Effector memory CD4-positive, alpha-beta T cell (primary cell): ENCODE results near the gene HSPB8.

ENCODE experiments used
- DNase-seq, 3 donors: peaks; one replicate each; pipeline ENCODE4 v3.0.0-alpha.2; 2020
- H3K27ac ChIP-seq: 2 replicates; pipeline ENCODE4 v1.7.0; 2013; ENCODE audit warnings: mild to moderate bottlenecking, low read length, moderate library complexity; ENCODE audit not compliant: insufficient read depth, poor library complexity, severe bottlenecking
- H3K27me3 ChIP-seq: replicated peaks from 2 replicates; pipeline ENCODE4 v1.7.0; 2013; ENCODE audit warnings: mild to moderate bottlenecking, low read length; ENCODE audit not compliant: insufficient read depth, control insufficient read depth, poor library complexity, severe bottlenecking
- H3K36me3 ChIP-seq: 2 replicates; pipeline ENCODE4 v1.7.0; 2013; ENCODE audit warnings: mild to moderate bottlenecking, low read length, moderate library complexity; ENCODE audit not compliant: control insufficient read depth, insufficient read depth
- H3K4me1 ChIP-seq: 2 replicates; pipeline ENCODE4 v1.7.0; 2013; ENCODE audit warnings: low read length, mild to moderate bottlenecking; ENCODE audit not compliant: control insufficient read depth, insufficient read depth, poor library complexity, severe bottlenecking
- H3K4me3 ChIP-seq: 2 replicates; pipeline ENCODE4 v1.7.0; 2013; ENCODE audit warnings: low read length, low read depth, mild to moderate bottlenecking; ENCODE audit not compliant: insufficient read depth, poor library complexity, severe bottlenecking
- H3K9me3 ChIP-seq: 2 replicates; pipeline ENCODE4 v1.7.0; 2013; ENCODE audit warnings: mild to moderate bottlenecking, low read length, moderate library complexity; ENCODE audit not compliant: control insufficient read depth

Gene HSPB8

GRCh38 chr12:119229205-119229604 is 50.5 kb downstream of the HSPB8 start:
- Histone ChIP-seq H3K27me3 (no peaks in the 10 kb centered on the region), H3K4me3 (no peak overlapping the region), H3K36me3 (no peaks in the 10 kb centered on the region), H3K4me1 (no peaks in the 10 kb centered on the region), H3K9me3 (no peaks in the 10 kb centered on the region), H3K27ac (no peak overlapping the region)
- no peak for DNase-seq

DNA sequence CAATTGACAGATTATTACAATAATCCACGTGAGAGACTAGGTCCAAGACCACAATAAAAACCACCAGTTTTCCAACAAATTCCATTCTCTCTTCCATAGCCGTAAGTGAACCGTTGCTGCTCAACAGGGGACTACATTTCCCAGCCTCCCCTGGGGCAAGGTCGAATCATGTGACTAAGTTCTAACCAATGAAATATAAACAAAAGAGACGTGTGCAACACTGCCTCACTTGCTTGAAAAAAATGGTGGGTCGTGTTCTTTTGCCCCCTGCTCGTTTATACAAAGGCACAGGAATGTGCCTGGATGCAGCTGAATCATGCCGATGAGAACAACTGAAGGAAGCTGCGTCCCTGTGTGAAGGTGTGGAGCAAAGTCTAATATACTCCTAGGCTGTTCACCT is 51.1 kb downstream of the HSPB8 start:
- no peak for DNase-seq

DNA sequence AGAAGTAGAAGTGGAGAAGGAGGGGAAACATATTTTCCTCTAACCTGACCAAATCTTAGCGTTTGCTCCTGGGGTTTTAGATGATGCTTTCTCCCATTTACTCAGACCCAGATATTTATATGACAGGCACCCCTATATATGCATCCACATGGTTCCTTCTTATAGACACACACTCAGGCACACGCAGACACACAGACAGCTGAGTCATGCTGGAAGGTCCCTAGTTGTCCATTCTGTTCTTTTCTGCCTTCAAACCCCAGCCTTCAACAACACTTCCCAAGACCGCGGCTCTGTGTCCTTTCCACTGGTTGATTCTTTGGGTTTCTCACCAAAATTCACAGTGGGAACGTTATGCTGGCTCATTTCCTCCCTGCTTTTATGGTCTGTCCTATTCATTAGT is 52.1 kb downstream of the HSPB8 start:
- Histone ChIP-seq H3K27ac (no peak overlapping the region), H3K4me3 (no peak overlapping the region), H3K4me1 (no peaks in the 10 kb centered on the region), H3K9me3 (no peaks in the 10 kb centered on the region), H3K36me3 (no peaks in the 10 kb centered on the region), H3K27me3 (no peaks in the 10 kb centered on the region)
- no peak for DNase-seq

More for the DNA sequence above, 51.1 kb downstream of the HSPB8 start:
- Histone ChIP-seq H3K27me3 (no peaks in the 10 kb centered on the region), H3K9me3 (no peaks in the 10 kb centered on the region), H3K4me1 (no peaks in the 10 kb centered on the region), H3K36me3 (no peaks in the 10 kb centered on the region), H3K4me3 (no peak overlapping the region), H3K27ac (no peak overlapping the region)

DNA sequence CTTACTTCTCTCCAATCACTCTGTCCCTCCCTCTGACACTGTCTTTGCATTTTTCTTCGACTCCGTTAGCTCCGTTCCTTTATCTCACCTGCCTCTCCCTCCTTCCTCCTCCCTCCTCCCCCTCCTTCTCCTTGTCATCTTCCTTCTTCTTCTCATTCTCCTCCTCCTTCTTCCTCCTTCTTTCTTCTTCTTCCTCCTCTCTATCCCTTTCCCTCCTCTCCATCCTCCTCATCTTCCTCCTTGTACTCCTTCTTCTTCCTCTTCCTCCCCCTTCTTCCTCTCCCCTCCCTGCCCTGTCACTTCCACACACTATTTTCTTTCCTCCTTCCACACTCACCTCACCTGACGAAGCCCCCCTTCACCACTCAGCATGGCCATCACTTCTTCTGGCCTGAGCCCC is 53.0 kb downstream of the HSPB8 start:
- H3K4me3 ChIP-seq: no peak overlapping the region
- DNase-seq: no peak
- no peaks in the 10 kb centered on the region for H3K9me3 ChIP-seq

GRCh38 chr12:119235197-119235751 is 56.5 kb downstream of the HSPB8 start:
- no peaks in the 10 kb centered on the region for H3K36me3 ChIP-seq
- DNase-seq: no peak
- H3K27me3 ChIP-seq: no peaks in the 10 kb centered on the region
- H3K27ac ChIP-seq: no peak overlapping the region
- H3K4me1 ChIP-seq: no peaks in the 10 kb centered on the region
- no peak overlapping the region for H3K4me3 ChIP-seq
- H3K9me3 ChIP-seq: no peaks in the 10 kb centered on the region

More for the DNA sequence above, 53.0 kb downstream of the HSPB8 start:
- Histone ChIP-seq H3K36me3 (no peaks in the 10 kb centered on the region), H3K4me1 (no peaks in the 10 kb centered on the region), H3K27ac (no peak overlapping the region), H3K27me3 (no peaks in the 10 kb centered on the region)

DNA sequence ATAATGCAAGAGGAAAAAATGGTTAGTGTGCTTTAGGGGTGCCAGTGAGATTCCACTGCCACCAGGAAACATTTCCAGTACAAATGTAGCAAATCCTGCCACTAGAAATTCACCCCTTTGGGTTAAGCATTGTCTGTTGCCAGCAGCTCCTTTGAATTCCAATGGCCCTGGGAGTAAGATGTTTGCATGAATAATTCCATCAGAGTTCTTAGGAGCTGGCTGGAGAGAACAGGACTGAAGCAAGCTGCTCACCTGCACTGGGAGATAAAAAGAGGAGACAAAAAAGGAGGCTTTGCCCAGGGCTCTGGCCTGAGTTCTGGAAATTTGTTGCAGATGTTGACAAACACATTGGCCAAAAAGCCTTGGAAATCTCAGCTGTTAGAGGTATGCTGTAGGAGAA is 57.6 kb downstream of the HSPB8 start:
- Histone ChIP-seq H3K4me3 (no peak overlapping the region), H3K4me1 (no peaks in the 10 kb centered on the region), H3K36me3 (no peaks in the 10 kb centered on the region), H3K27me3 (no peaks in the 10 kb centered on the region), H3K27ac (no peak overlapping the region), H3K9me3 (no peaks in the 10 kb centered on the region)
- DNase-seq: no peak

- no peak overlapping the region for H3K27ac ChIP-seq
- no peak overlapping the region for H3K4me3 ChIP-seq
- H3K4me1 ChIP-seq: no peaks in the 10 kb centered on the region
- DNase-seq: no peak
- no peaks in the 10 kb centered on the region for H3K36me3 ChIP-seq
- no peaks in the 10 kb centered on the region for H3K9me3 ChIP-seq
- no peaks in the 10 kb centered on the region for H3K27me3 ChIP-seq
These were observed 60.3 kb downstream of the HSPB8 start for GRCh38 chr12:119239040-119239439.

DNA sequence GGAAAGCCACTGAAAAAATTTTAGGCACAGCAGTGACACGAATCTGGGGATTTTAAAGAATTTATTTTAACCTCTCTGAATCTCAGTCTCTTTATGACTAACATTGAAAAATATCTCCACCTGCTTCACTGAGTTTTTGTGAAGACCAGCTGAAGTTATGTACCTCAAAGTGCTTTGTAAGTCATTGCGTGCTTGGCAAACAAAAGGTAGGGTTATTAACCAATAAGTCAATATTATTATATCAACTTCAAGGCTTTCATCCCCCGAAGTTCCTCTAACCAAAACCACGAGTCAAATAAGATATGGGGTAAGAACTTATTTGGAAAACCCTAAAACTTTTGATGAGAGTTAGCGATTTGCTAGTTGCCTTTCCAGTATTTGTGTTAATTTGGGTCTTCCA is 62.3 kb downstream of the HSPB8 start:
- Histone ChIP-seq H3K27ac (no peak overlapping the region), H3K4me1 (no peaks in the 10 kb centered on the region), H3K9me3 (no peaks in the 10 kb centered on the region), H3K4me3 (no peak overlapping the region), H3K36me3 (no peaks in the 10 kb centered on the region), H3K27me3 (no peaks in the 10 kb centered on the region)
- no peak for DNase-seq

DNA sequence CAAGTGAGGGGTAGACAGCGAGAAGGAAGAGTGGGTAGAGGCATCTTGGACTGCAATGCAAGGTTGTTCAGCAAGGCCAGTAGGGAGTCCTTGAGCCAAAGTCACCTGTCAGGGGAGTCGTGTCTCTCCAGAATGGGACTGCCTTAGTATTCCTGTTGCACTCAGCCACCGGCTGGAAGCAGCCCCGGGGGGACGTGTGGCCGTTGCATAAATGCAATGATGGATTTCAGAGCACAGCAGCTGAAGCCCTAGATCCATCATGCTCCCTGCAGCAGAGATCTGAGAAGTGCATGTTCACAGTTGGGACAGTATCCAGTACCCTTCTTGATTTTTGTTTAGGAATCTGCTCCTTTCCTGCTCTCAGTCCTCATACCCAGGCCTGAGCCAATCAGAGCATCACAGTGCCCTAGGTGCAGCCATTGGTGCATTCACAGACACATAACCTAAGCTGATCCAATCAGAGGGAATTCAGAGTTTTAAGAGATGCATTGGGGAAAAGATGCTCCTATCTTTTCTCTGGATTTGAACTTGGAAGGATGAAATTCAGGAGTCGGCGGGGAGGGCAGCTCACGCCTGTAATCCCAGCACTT is 62.9 kb downstream of the HSPB8 start:
- H3K27me3 ChIP-seq: no peaks in the 10 kb centered on the region
- DNase-seq: no peak

More for the DNA sequence above, 62.9 kb downstream of the HSPB8 start:
- Histone ChIP-seq H3K27ac (no peak overlapping the region), H3K9me3 (no peaks in the 10 kb centered on the region), H3K36me3 (no peaks in the 10 kb centered on the region), H3K4me3 (no peak overlapping the region), H3K4me1 (no peaks in the 10 kb centered on the region)
